Measurements from ENCODE around the gene NARS2. TPM values are rescaled to one million over a fixed set of nuclear protein-coding genes. Genes with fewer than 3 reads are reported as not detected.

Gene NARS2
- total and polyA plus RNA-seq, 9 of the 15 experiments (the other 6 are each of a cell fraction or from before 2014, with no cell fraction given) = 26.8 to 48.0 (median 34.2) TPM

DNA sequence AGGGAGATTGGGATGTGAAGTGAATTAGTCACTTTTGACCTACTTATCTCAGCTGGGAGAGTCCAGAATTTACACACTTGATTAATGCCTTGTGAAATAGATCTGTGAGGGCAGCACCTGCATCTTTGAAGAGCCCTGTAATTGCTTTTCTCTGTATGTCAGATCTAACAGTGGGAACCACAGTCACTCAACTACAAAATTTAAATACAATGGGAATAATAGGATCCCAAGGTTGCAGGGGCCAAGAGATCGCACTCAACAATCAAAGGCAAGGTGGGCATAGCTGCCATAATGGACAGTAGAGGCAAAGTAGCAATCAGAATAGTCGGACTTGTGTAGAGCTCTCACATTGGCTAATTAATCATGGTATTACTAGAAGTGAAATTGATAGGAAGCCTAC, 45.5 kb upstream of the NARS2 start:
- no peak overlapping the region for H3K27ac ChIP-seq (ENCODE audit: extremely low read depth, low read depth, low read length)
- WGBS (ENCODE audit: insufficient coverage, low coverage, missing lambda C conversion rate) = 2% methylated on average over 2 of the region's 2 CpGs
- DNase-seq (ENCODE audit: extremely low read depth in 1 of 4, low spot score in 3 of 4) (no peak), FAIRE-seq (no peak), ATAC-seq (no peak)
- no peaks in the 10 kb centered on the region for H3K79me2 ChIP-seq (ENCODE audit: control insufficient read depth, insufficient read depth, low read length)
- H4K20me1 ChIP-seq (replicated peaks; ENCODE audit: control insufficient read depth, insufficient read depth, low read length) = no peaks in the 10 kb centered on the region
- H3K9ac ChIP-seq (ENCODE audit: insufficient read depth in 1 of 2, low read depth in 2 of 2, low read length in 2 of 2) = no peak overlapping the region
- H3K9me3 ChIP-seq (replicated peaks; ENCODE audit: control insufficient read depth, insufficient read depth, low read depth, low read length) = no peaks in the 10 kb centered on the region
- H3K4me3 ChIP-seq = no peak overlapping the region
- H3K4me1 ChIP-seq (replicated peaks in 1 of 2; ENCODE audit: control insufficient read depth in 2 of 2, insufficient read depth in 2 of 2, low read length in 2 of 2) = no peaks in the 10 kb centered on the region
- intact Hi-C loops (cut with micrococcal nuclease) = no loop called here
- no peaks in the 10 kb centered on the region; a peak in 1 of 5 replicates for H3K27me3 ChIP-seq (ENCODE audit: control insufficient read depth in 2 of 2, insufficient read depth in 2 of 2, low read length in 2 of 2)
- in situ Hi-C loops (cut with MboI) = no loop called here
- ChIA-PET CTCF (ENCODE audit: low intra/inter-chr PET ratio) (no interaction called here), POLR2A (no interaction called here)
- H3K4me2 ChIP-seq (ENCODE audit: insufficient read depth, low read length) = no peak overlapping the region
- H3K36me3 ChIP-seq (ENCODE audit: control insufficient read depth, insufficient read depth, low read length) = no peaks in the 10 kb centered on the region
- H2AFZ ChIP-seq (ENCODE audit: low read depth, low read length) = no peak overlapping the region
- no peaks in the 10 kb centered on the region for H3K9me1 ChIP-seq (ENCODE audit: control insufficient read depth, insufficient read depth, low read length)
- BruUV-seq (replicated peaks) = no TSS peak
- no peak for TF ChIP-seq CTBP1 (IDR thresholded peaks at IDR 0.05; ENCODE audit: borderline replicate concordance)
- TF ChIP-seq ZBTB17 (CRISPR knock-in tag; IDR thresholded peaks at IDR 0.05) = no peak
- no peak for TF ChIP-seq HLTF (IDR thresholded peaks at IDR 0.05)
- no peak for TF ChIP-seq STAT5B (CRISPR knock-in tag; IDR thresholded peaks at IDR 0.05)
- no peak for TF ChIP-seq TAF9B (IDR thresholded peaks at IDR 0.05; ENCODE audit: partially characterized antibody)
- TF ChIP-seq POLR3A (IDR thresholded peaks at IDR 0.05; ENCODE audit: borderline replicate concordance, extremely low read depth, insufficient read depth, insufficient read length) = no peak
- TF ChIP-seq CHD4 (IDR thresholded peaks at IDR 0.05; ENCODE audit: insufficient read depth, insufficient replicate concordance, low read depth, low read length, poor library complexity, severe bottlenecking) = no peak
- no peak for TF ChIP-seq HOXB6 (CRISPR knock-in tag; IDR thresholded peaks at IDR 0.05; ENCODE audit: borderline replicate concordance)
- TF ChIP-seq GATA2 (CRISPR knock-in tag; IDR thresholded peaks at IDR 0.05) = no peak
- TF ChIP-seq, protein P1, sequence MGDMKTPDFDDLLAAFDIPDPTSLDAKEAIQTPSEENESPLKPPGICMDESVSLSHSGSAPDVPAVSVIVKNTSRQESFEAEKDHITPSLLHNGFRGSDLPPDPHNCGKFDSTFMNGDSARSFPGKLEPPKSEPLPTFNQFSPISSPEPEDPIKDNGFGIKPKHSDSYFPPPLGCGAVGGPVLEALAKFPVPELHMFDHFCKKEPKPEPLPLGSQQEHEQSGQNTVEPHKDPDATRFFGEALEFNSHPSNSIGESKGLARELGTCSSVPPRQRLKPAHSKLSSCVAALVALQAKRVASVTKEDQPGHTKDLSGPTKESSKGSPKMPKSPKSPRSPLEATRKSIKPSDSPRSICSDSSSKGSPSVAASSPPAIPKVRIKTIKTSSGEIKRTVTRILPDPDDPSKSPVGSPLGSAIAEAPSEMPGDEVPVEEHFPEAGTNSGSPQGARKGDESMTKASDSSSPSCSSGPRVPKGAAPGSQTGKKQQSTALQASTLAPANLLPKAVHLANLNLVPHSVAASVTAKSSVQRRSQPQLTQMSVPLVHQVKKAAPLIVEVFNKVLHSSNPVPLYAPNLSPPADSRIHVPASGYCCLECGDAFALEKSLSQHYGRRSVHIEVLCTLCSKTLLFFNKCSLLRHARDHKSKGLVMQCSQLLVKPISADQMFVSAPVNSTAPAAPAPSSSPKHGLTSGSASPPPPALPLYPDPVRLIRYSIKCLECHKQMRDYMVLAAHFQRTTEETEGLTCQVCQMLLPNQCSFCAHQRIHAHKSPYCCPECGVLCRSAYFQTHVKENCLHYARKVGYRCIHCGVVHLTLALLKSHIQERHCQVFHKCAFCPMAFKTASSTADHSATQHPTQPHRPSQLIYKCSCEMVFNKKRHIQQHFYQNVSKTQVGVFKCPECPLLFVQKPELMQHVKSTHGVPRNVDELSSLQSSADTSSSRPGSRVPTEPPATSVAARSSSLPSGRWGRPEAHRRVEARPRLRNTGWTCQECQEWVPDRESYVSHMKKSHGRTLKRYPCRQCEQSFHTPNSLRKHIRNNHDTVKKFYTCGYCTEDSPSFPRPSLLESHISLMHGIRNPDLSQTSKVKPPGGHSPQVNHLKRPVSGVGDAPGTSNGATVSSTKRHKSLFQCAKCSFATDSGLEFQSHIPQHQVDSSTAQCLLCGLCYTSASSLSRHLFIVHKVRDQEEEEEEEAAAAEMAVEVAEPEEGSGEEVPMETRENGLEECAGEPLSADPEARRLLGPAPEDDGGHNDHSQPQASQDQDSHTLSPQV (IDR thresholded peaks at IDR 0.05) = no peak
- TF ChIP-seq, protein P2, sequence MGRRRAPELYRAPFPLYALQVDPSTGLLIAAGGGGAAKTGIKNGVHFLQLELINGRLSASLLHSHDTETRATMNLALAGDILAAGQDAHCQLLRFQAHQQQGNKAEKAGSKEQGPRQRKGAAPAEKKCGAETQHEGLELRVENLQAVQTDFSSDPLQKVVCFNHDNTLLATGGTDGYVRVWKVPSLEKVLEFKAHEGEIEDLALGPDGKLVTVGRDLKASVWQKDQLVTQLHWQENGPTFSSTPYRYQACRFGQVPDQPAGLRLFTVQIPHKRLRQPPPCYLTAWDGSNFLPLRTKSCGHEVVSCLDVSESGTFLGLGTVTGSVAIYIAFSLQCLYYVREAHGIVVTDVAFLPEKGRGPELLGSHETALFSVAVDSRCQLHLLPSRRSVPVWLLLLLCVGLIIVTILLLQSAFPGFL (CRISPR knock-in tag; IDR thresholded peaks at IDR 0.05) = no peak

Data from K562 (cell line).